ENCODE results near the gene CYP2C9. TPM values are rescaled to one million over a fixed set of nuclear protein-coding genes. Genes with fewer than 3 reads are reported as not detected.
"Not testable (repeated sequence)": the region's sequence is repeated elsewhere in the genome, so short reads cannot be mapped to it uniquely, and the experiment has no call there.

CYP2C9 gene
- total RNA-seq: 1,611 TPM

DNA sequence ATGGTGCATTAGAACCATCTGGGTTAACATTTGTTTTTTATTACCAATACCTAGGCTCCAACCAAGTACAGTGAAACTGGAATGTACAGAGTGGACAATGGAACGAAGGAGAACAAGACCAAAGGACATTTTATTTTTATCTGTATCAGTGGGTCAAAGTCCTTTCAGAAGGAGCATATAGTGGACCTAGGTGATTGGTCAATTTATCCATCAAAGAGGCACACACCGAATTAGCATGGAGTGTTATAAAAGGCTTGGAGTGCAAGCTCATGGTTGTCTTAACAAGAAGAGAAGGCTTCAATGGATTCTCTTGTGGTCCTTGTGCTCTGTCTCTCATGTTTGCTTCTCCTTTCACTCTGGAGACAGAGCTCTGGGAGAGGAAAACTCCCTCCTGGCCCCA is at the start of gene CYP2C9:
Gene CYP2C9 (plus strand): TSS at position 276 of the 400 bp plus-strand sequence. CDS start 25 bp downstream, at position 301.
- ATAC-seq: peak; percentile 60

DNA sequence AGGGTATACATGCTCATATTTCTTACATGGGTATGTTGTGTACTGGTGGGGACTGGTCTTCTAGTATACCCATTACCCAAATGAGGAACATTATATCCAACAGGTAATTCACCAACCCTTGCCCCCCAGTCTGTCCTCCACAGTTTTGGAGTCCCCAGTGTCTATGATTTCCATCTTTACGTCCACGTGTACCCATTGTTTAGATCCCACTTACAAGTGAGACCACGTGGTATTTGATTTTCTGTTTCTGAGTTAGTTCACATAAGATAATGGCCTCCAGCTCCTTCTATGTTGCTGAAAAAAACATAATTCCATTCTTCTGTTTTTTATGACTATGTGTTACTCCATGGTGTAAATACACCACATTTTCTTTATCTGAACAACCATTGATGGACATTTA is 49.3 kb upstream of the CYP2C9 start:
- no peak for ATAC-seq
- no peak for DNase-seq (ENCODE audit: low spot score)

More for the DNA sequence above, at the start of gene CYP2C9:
- DNase-seq (ENCODE audit: low spot score): peak; percentile 52

DNA sequence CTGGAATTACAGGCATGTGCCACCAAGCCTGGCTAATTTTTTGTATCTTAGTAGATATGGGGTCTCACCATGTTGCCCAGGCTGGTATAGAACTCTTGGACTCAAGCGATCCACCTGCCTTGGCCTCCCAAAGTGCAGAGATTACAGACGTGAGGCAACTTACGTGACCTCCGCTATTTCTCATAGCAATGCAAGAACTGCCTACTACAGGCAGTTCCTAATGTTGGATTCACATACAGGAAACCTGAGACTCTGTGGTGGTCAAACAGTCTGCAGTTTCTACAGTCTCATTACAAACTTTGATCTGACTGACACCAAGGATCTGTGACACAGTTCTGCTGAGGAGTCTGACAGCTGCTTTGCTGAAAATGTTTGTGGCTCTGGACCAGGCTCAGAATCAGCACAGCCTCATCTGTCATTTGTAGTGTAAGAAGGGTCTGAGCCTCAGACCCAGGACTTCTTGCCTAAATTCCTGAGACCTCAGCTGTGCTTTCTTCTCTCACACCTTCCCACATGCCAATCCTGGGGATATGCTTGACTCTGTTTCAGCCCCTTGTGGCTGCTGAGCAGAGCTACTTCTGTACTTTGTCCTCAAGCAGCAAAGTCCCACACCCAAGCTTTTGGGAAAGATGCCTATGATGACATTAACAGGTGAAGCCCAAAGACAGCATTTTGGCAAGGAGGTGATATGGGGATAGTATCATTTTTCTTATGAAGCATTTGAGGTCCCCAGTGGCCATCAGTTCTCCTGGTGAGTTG is 48.0 kb upstream of the CYP2C9 start:
- peak; percentile 96 for ATAC-seq
- DNase-seq (ENCODE audit: low spot score): no peak

DNA sequence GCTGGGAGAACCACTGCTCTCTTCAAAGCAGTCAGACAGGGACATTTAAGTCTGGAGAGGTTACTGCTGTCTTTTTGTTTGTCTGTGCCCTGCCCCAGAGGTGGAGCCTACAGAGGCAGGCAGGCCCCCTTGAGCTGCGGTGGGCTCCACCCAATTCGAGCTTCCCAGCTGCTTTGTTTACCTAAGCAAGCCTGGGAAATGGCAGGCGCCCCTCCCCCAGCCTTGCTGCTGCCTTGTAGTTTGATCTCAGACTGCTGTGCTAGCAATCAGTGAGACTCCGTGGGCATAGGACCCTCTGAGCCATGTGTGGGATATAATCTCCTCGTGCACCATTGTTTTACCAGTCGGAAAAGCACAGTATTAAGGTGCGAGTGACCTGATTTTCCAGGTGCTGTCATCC is 40.0 kb upstream of the CYP2C9 start:
- not testable (repeated sequence) for DNase-seq (ENCODE audit: low spot score)

DNA sequence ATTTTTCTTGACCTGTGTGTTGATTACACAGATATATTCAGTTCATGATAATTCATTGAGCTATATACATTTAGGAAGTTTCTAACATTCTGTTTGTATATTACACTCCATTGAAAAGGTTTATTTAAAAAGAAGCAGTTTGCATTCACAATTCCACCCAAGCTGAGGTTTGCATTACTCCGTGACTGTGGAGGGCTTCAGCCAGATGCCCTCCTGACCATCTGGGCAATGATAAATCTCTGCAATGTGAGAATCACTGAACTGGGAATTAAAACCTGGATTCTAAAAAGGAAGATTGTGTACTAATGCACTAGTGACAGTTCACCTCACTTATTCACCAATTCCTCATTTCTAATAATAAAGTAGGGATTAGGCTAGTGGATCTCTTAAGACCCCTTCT is 36.4 kb upstream of the CYP2C9 start:
- DNase-seq (ENCODE audit: low spot score) (no peak), ATAC-seq (peak; percentile 56)

More for the DNA sequence above, 40.0 kb upstream of the CYP2C9 start:
- not testable (repeated sequence) for ATAC-seq

DNA sequence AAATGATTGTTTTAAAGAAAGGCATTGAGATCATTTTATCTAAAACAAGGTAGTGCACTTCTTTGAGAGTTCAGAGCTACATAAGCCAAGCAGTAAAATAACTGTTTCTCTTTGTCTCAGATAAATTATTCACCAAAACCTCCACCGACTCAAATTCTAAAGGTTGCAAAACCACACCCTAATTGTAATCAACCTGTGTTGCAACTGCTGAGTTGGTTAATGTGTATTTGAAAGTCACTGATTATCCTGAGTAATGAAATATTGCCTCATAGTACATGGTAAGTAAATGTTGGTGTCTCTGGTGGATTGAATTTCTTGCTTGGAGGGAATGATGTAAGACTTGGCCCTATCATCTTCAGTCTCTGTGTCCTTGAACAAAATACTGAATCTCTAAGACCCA is 35.9 kb upstream of the CYP2C9 start:
- peak; percentile 74 for ATAC-seq
- no peak for DNase-seq (ENCODE audit: low spot score)

DNA sequence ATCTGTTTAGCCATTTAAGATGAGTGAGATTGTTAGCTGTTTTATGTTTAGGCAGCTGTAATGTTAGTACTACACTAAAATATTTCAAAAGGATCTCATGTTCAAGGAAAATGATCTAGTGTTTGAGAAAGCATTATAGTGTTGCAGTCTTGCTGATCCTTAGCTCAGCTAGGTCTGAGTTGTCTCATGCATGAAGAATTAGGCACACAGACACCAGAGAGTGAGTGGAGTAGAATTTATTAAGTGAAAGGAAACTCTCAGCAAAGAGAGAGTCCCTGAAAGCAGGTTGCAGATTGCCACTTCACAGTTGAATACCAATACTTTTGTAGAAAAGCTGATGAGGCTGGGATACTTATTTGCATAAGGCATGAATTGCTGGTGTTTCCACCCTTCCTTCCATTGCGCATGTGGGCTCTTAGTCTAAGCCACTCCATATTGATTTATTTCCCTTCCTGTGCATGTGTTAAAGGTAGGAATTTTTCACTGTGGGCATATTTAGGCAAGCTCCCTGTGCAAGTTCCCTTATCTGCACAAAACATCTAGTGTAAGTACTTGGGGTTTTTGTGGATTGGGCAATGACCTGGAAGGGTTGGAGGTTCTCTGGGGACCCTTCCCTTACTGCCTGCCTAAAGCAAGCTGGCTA is 33.8 kb upstream of the CYP2C9 start:
- ATAC-seq: peak; percentile 42

DNA sequence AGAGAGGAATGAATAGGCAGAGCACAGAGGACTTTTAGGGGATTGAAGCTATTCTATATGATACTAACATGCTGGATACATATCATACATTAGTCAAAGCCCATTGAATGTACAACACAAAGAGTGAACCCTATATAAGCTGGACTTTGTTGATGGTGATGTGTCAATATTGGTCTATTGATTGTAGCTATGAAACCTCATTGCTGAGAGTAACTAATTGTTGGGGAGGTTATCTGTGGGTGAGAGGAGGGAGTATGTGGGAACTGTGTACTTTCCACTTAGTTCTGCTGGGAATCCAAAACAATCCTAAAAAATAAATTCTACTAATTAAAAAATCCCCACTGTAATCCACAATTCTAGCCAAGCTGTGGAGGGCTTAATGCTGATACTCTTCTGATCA is 22.0 kb upstream of the CYP2C9 start:
- DNase-seq (ENCODE audit: low spot score) (no peak), ATAC-seq (peak; percentile 39)

More for the DNA sequence above, 33.8 kb upstream of the CYP2C9 start:
- DNase-seq (ENCODE audit: low spot score): not testable (repeated sequence)

DNA sequence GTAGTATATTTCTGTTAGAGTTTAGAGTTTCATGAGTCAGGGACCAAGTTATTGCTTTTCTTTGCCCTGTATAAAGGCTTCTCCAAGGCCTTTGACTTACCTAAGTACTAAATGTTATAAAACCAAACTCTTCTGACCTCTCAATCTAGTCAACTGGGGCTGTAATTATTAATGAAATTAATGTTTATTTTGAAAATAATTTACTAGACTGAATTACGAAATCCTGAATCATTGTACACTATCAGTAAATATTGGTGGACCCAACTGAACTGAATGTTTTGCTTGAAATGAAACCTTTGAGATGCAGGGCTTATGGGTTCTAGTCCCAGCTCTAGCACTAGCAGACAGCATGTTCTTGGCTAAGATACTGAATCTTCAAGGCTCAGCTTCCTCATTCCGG is 1.7 kb upstream of the CYP2C9 start:
- DNase-seq (ENCODE audit: low spot score): no peak
- ATAC-seq: peak; percentile 67

DNA sequence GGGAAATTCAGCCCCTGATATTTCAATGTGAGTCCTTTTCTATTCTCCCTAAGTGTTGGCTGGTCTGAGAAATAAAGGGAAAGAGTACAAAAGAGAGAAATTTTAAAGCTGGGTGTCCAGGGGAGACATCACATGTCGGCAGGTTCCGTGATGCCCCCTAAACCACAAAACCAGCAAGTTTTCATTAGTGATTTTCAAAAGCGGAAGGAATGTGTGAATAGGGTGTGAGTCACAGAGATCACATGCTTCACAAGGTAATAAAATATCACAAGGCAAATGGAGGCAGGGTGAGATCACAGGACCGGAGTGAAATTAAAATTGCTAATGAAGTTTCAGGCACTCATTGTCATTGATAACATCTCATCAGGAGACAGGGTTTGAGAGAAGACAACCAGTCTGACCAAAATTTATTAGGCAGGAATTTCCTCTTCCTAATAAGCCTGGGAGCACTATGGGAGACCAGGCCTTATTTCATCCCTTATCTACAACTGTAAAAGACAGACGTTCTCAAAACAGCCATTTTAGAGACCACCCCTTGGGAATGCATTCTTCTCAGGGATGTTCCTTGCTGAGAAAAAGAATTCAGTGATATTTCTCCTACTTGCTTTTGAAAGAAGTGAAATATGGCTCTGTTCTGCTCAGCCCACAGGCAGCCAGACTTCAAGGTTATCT is 5.1 kb downstream of the CYP2C9 start:
- not testable (repeated sequence) for ATAC-seq; DNase-seq (ENCODE audit: low spot score)

DNA sequence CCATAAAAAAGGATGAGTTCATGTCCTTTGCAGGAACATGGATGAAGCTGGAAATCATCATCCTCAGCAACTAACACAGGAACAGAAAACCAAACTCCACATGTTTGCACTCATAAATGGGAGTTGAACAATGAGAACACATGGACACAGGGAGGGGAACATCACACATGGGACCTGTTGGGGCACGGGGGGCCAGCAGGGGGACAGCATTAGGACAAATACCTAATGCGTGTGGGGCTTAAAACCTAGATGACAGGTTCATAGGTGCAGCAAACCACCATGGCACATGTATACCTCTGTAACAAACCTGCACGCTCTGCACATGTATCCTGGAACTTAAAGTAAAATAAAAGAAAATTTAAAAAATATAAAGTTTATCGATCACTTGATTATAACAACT is 7.7 kb downstream of the CYP2C9 start:
- peak; percentile 24 for ATAC-seq
- DNase-seq (ENCODE audit: low spot score): peak; percentile 65

DNA sequence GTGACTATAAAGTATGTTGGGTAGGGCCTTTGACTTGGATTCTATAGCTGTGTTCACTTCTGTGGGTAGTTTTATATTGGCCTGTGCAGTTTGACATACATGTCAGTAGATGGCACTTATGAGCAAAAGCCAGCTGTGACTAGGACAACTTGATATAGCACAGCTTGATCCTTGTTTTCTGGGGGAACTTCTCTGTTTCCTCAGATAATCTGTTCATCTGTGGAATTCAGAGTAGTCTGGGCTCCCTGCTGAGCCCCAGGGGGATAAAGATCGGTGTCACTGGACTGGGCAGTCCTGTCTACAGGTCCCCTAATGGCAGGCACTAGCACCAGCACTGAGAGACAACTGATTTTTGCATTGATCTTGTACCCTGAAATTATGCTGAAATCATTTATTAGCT is 25.4 kb downstream of the CYP2C9 start:
- ATAC-seq: peak; percentile 74
- no peak for DNase-seq (ENCODE audit: low spot score)

DNA sequence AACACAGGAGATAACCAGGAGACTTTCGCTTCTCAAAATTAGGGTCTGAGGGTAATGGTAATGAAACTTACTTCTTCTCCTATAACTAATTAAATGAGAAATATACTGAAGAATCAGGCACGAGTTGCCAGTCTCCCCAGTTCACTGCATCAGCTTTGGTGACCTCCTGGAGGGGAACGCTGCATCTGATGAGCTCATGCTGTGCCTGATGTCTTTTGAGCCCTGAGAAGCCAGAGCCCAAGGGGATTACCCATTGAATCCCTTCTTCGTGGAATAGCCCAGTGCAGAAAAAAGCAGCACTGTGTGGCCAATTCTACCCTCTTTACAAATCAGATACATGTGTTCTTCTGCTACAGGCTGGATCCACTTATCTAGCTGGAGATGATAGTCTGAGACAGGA is 45.1 kb downstream of the CYP2C9 start:
- ATAC-seq (peak; percentile 27), DNase-seq (ENCODE audit: low spot score) (no peak)

DNA sequence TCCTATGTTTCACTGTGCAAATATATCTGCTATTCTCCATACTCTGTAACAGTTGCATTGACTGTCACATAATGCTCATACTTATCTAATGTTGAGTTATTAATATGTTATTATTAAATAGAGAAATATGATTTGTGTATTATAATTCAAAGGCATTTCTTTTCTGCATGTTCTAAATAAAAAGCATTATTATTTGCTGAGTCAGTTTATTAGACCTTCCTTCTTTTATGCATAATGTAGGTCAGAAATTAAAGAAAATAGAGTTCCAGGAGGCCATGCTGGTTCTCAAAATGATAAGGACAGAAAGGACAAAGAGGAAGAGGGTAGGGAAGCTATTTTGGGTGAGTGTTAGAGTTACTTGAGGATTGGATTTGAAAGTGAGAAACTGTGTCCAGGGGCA is 50.7 kb downstream of the CYP2C9 start:
- no peak for DNase-seq (ENCODE audit: low spot score)
- ATAC-seq: no peak

DNA sequence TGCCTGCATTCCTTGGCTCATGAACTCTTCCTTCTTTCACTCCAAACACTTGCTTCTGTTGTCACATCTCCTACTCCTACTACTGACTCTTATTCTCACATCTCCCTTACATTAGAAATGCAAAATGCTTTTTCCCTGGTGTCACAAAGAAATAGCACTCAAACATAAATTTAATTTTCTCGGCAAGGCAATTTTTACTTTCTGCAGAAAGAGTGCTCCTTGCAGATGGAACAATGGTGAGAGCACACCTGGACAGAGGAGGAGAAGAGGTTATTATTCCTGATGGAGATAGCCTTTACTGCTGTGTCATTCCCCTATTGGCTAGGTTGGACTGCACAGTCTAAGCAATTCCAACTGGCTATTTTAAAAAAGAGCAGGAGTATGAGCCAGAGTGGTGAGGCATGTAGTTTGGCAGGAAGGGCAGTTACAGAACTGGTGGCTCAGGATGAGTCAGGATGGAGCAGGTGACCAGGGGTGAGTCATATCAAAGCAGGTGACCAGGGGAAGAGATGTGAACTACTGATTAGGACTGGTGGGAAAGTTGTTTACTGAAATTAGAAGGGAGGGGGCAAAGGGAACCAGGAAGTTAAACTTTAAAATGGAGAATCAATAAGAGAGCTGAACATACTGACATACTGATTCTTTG is 52.9 kb downstream of the CYP2C9 start:
- ATAC-seq: peak; percentile 70
- peak; percentile 66 for DNase-seq (ENCODE audit: low spot score)

DNA sequence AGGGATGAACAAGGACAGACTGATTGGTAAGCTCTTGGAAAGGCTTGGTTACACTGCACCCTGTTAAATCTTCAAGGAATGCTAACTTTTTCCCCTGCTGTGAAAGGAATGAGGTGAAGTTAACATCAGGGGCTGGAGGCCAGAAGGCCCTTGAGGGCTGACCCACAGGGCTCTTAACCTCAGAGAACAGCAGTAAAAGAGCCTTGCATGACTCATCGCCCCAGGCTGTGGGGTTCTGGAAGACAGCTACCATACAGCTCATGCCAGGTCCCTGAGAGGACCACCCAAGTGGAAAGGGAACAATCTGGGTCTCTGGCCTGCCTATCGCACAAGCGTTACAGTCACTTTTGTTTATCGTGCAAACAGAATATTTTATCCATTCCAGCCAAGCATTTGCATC is 54.4 kb downstream of the CYP2C9 start:
- ATAC-seq (peak; percentile 6), DNase-seq (ENCODE audit: low spot score) (no peak)

DNA sequence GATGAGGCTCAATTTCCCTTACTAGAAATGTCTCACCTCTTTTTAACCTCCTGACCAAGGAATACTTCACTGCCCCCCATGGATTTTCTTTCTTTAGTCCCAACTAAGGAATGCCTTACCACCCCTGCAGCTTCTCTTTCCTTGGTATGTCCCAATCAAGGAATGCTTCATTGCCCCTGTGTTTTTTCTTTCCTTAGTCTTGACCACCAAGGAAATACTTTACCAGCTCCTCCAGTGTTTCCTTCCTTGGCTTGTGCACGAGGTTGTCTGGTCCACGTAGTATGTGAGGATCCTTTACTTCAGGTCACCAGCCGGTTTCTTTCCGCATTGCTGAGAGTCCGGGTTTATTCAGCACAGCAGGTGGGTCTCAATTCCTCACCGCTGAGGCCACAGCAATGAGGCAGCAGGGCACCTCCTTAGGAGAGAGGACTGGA is 59.3 kb downstream of the CYP2C9 start:
- ATAC-seq: no peak
- no peak for DNase-seq (ENCODE audit: low spot score)

DNA sequence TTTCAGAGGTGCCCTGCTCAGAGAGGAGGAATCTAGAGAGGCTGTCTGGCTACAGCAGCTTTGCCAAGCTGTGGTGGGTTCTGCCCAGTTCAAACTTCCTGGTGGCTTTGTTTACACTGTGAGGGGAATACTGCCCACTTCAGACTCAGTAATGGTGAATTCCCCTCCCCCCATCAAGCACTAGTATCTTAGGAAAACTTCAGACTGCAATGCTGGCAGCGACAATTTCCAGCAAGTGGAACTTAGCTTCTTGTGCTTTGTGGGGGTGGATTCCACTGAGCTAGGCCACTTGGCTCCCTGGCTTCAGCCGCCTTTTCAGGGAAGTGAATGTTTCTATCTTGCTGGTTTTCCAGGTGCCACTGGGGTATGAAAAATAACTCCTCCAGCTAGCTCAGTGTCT is 88.0 kb downstream of the CYP2C9 start:
- ATAC-seq (no peak), DNase-seq (ENCODE audit: low spot score) (no peak)

DNA sequence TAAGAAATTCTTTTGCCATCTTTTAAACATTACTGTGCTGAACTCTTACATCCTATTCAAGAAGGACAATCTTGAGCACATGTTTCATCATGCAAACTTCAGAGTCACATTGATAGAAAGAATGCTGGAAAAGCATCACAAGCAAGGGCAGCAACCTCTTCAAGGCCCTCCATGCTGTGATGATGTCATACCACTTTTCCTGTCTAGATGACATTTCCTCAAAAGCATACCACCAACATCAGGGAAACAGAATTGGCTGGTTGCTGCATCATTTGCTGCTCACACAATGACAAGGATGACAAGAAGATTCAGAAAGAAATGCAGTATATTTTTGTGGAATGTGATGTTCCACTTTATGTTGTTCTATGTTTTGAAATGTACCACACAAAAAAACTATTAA is 93.2 kb downstream of the CYP2C9 start:
- DNase-seq (ENCODE audit: low spot score): no peak
- no peak for ATAC-seq

DNA sequence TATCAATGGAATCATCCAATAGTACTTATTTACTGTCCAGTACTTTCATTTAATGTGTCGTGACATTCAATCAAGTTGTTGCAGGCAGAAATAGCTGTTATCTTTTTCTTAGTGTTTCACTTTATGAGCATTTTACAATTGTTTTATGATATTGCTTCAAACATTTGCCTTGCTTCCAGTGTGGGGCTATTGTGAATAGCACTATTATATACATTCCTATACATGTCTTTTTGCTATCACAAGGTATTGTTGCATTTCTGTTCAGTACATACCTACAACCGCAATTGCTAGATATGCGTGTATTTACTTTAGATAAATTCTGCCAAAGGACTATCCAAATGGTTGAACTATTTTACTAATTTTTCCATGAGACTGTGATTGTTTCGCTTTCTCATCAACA is 95.9 kb downstream of the CYP2C9 start:
- no peak for ATAC-seq
- DNase-seq (ENCODE audit: low spot score): no peak
